Astrocyte of the spinal cord (primary cell): ENCODE data around the gene ADAMTSL4.

Experiments used
- DNase-seq: peaks from one replicate; pipeline ENCODE4 v3.0.0; 2011; ENCODE audit warnings: low read depth, low spot score
- H3K4me3 ChIP-seq: 2 replicates; pipeline ENCODE4 v1.5.1; 2011; ENCODE audit warnings: low read depth, mild to moderate bottlenecking, low read length, moderate library complexity
- in situ Hi-C: cut with HindIII; loops from 2 replicates; pipeline ENCODE4 v1.10.0; 2017; ENCODE audit warnings: low sequenced_read_pairs
- TF ChIP-seq, protein P1 (sequence below): IDR thresholded peaks from 2 replicates; pipeline ENCODE4 v1.5.1; 2012; ENCODE audit warnings: low read depth, mild to moderate bottlenecking, low read length, inconsistent platforms

ADAMTSL4 gene

DNA sequence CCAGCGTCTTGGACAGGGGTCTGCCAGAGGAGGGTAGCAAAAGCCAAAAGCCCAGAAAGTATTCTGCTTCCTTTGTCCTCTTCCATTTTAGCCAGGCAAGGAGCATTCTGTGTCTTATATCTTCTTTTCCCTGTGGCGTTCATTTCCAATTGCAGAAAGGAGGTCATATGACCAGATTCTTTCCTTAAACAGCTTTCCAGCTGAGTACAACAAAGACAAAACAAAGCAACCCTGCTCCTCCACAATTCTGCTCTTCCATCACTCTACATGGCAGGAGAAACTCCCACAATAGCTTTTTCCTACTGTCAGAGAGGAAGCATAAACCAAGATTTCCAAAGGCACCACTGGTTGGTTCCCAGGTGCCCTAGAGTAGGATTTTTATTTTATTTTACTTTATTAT lies 60.5 kb downstream of the ADAMTSL4 start:
- TF ChIP-seq, protein P1, sequence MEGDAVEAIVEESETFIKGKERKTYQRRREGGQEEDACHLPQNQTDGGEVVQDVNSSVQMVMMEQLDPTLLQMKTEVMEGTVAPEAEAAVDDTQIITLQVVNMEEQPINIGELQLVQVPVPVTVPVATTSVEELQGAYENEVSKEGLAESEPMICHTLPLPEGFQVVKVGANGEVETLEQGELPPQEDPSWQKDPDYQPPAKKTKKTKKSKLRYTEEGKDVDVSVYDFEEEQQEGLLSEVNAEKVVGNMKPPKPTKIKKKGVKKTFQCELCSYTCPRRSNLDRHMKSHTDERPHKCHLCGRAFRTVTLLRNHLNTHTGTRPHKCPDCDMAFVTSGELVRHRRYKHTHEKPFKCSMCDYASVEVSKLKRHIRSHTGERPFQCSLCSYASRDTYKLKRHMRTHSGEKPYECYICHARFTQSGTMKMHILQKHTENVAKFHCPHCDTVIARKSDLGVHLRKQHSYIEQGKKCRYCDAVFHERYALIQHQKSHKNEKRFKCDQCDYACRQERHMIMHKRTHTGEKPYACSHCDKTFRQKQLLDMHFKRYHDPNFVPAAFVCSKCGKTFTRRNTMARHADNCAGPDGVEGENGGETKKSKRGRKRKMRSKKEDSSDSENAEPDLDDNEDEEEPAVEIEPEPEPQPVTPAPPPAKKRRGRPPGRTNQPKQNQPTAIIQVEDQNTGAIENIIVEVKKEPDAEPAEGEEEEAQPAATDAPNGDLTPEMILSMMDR = no peak
- H3K4me3 ChIP-seq = no peak overlapping the region
- in situ Hi-C loops = no loop called here
- DNase-seq = peak; percentile 68
